IMR-90 (cell line): Measurements from ENCODE around the gene IL11RA. TPM values are rescaled to one million over a fixed set of nuclear protein-coding genes. Genes with fewer than 3 reads are reported as not detected.

Experiments used
- ATAC-seq: fragments of 200-7000 bp; cut with Tn5 transposase; 2 replicates; pipeline ENCODE4 v1.9.1; 2020; ENCODE audit warnings: low read depth, mild to moderate bottlenecking, moderate library complexity
- BruUV-seq: library from RNA; stranded (reverse); fragments of 400-500 nt; replicated peaks from 2 replicates; lab custom pipeline; 2021; lab: Mats Ljungman, UMichigan
- CTCF ChIA-PET: fragments of 300-600 bp; formaldehyde crosslinking; extraction: SDS; loops from one replicate; lab custom pipeline; 2021; ENCODE audit warnings: antibody characterized with exemption; lab: Yijun Ruan, JAX
- POLR2A ChIA-PET: fragments of 300-600 bp; sonication (Branson Sonifier 250); formaldehyde crosslinking; loops from one replicate; lab custom pipeline; 2022; ENCODE audit warnings: antibody characterized with exemption; ENCODE audit not compliant: unreplicated experiment; lab: Charles Lee
- DNase-seq: peaks from one replicate; pipeline ENCODE4 v3.0.0; 2013
- H2AFZ ChIP-seq: replicated peaks from 2 replicates; pipeline ENCODE3; 2013; ENCODE audit warnings: low read length, mild to moderate bottlenecking; ENCODE audit not compliant: poor library complexity
- H2AK5ac ChIP-seq: 2 replicates; pipeline ENCODE4 v1.6.1; 2013; ENCODE audit warnings: low read depth, low read length, inconsistent platforms
- H2AK9ac ChIP-seq: replicated peaks from 2 replicates; pipeline ENCODE3; 2013; ENCODE audit warnings: mild to moderate bottlenecking, low read depth, low read length, moderate library complexity; ENCODE audit not compliant: poor library complexity
- H2BK120ac ChIP-seq: 2 replicates; pipeline ENCODE4 v1.6.1; 2013; ENCODE audit warnings: low read depth, low read length, inconsistent platforms
- H2BK15ac ChIP-seq: 3 replicates; pipeline ENCODE4 v1.6.1; 2013; ENCODE audit warnings: low read depth, low read length, inconsistent platforms
- H2BK20ac ChIP-seq: 2 replicates; pipeline ENCODE4 v1.6.1; 2013; ENCODE audit warnings: low read depth, mild to moderate bottlenecking, inconsistent platforms, low read length, moderate library complexity
- H2BK5ac ChIP-seq: 2 replicates; pipeline ENCODE4 v1.6.1; 2013; ENCODE audit warnings: mild to moderate bottlenecking, low read depth, low read length, inconsistent platforms; ENCODE audit not compliant: poor library complexity, severe bottlenecking
- H3K14ac ChIP-seq: replicated peaks from 2 replicates; pipeline ENCODE4 v1.6.1; 2013; ENCODE audit warnings: low read depth, low read length, inconsistent platforms
- H3K18ac ChIP-seq: 2 replicates; pipeline ENCODE4 v1.6.1; 2013; ENCODE audit warnings: low read depth, low read length, control low read depth
- H3K23ac ChIP-seq: 2 replicates; pipeline ENCODE4 v1.6.1; 2013; ENCODE audit warnings: low read depth, low read length, inconsistent platforms
- H3K27ac ChIP-seq: 2 replicates; pipeline ENCODE4 v1.5.1; 2013; ENCODE audit warnings: mild to moderate bottlenecking, control low read depth, low read length; ENCODE audit not compliant: insufficient read depth
- H3K27me3 ChIP-seq: 2 replicates; pipeline ENCODE4 v1.6.1; 2013; ENCODE audit warnings: low read length; ENCODE audit not compliant: control insufficient read depth, insufficient read depth
- H3K36me3 ChIP-seq: 2 replicates; pipeline ENCODE4 v1.6.1; 2013; ENCODE audit warnings: low read length, mixed read lengths; ENCODE audit not compliant: control insufficient read depth, insufficient read depth
- H3K4ac ChIP-seq: 2 replicates; pipeline ENCODE4 v1.6.1; 2013; ENCODE audit warnings: low read depth, low read length, inconsistent platforms
- H3K4me1 ChIP-seq: 2 replicates; pipeline ENCODE4 v1.6.1; 2013; ENCODE audit warnings: low read length, mixed read lengths; ENCODE audit not compliant: control insufficient read depth, insufficient read depth
- H3K4me2 ChIP-seq: 2 replicates; pipeline ENCODE4 v1.6.1; 2013; ENCODE audit warnings: low read depth, mild to moderate bottlenecking, control low read depth, low read length, moderate library complexity
- H3K4me3 ChIP-seq: 2 replicates; pipeline ENCODE4 v1.5.1; 2013; ENCODE audit warnings: low read depth, mild to moderate bottlenecking, control low read depth, low read length, moderate library complexity; ENCODE audit not compliant: insufficient read depth
- H3K56ac ChIP-seq: 2 replicates; pipeline ENCODE4 v1.6.1; 2013; ENCODE audit warnings: low read length, inconsistent platforms; ENCODE audit not compliant: insufficient read depth; ENCODE audit errors: extremely low read depth
- H3K79me1 ChIP-seq, 2 experiments: 2 replicates each; pipeline ENCODE4 v1.6.1; 2013; ENCODE audit warnings: low read length in 2 of 2, inconsistent platforms in 1 of 2, low read depth in 1 of 2
- H3K9ac ChIP-seq: 2 replicates; pipeline ENCODE4 v1.6.1; 2013; ENCODE audit warnings: low read depth, low read length, control low read depth
- H3K9me1 ChIP-seq: 2 replicates; pipeline ENCODE4 v1.6.1; 2013; ENCODE audit warnings: low read length, inconsistent platforms; ENCODE audit not compliant: insufficient read depth
- H3K9me3 ChIP-seq: 2 replicates; pipeline ENCODE4 v1.6.1; 2013; ENCODE audit warnings: low read length; ENCODE audit not compliant: control insufficient read depth, insufficient read depth
- H4K20me1 ChIP-seq: 2 replicates; pipeline ENCODE4 v1.6.1; 2013; ENCODE audit warnings: low read length, inconsistent platforms; ENCODE audit not compliant: insufficient read depth
- H4K5ac ChIP-seq: 2 replicates; pipeline ENCODE4 v1.6.1; 2013; ENCODE audit warnings: mild to moderate bottlenecking, low read depth, low read length, control low read depth
- H4K8ac ChIP-seq, 2 experiments: 2 replicates each; pipeline ENCODE4 v1.6.1; 2013; ENCODE audit warnings: low read depth in 2 of 2, low read length in 2 of 2, control low read depth in 1 of 2, inconsistent platforms in 1 of 2
- H4K91ac ChIP-seq: 2 replicates; pipeline ENCODE4 v1.6.1; 2013; ENCODE audit warnings: low read depth, low read length, inconsistent platforms; ENCODE audit not compliant: insufficient read depth
- BHLHE40 ChIP-seq: fragments of 150-350 bp; IDR thresholded peaks from 2 replicates; pipeline ENCODE4 v1.6.1; 2016; ENCODE audit warnings: mild to moderate bottlenecking, low read depth, low read length
- CEBPB ChIP-seq: IDR thresholded peaks from 2 replicates; pipeline ENCODE4 v1.6.1; 2012; ENCODE audit warnings: low read depth, low read length, improper control_type of control experiment
- CHD1 ChIP-seq: IDR thresholded peaks from 2 replicates; pipeline ENCODE4 v1.6.1; 2012; ENCODE audit warnings: low read depth, low read length, improper control_type of control experiment
- ELK1 ChIP-seq: fragments of 150-350 bp; IDR thresholded peaks from 2 replicates; pipeline ENCODE4 v1.6.1; 2016; ENCODE audit warnings: low read depth, mild to moderate bottlenecking, low read length, moderate library complexity, borderline replicate concordance
- FOS ChIP-seq: fragments of 150-350 bp; IDR thresholded peaks from 2 replicates; pipeline ENCODE4 v1.6.1; 2016; ENCODE audit warnings: low read depth, low read length
- MAZ ChIP-seq: IDR thresholded peaks from 2 replicates; pipeline ENCODE4 v1.6.1; 2012; ENCODE audit warnings: low read depth, mild to moderate bottlenecking, low read length, improper control_type of control experiment, moderate library complexity, borderline replicate concordance
- MXI1 ChIP-seq: IDR thresholded peaks from 2 replicates; pipeline ENCODE4 v1.6.1; 2012; ENCODE audit warnings: low read depth, mild to moderate bottlenecking, low read length, moderate library complexity, borderline replicate concordance
- NFE2L2 ChIP-seq: fragments of 150-350 bp; IDR thresholded peaks from 2 replicates; pipeline ENCODE4 v1.6.1; 2016; ENCODE audit warnings: low read depth, mild to moderate bottlenecking, low read length
- POLR2A ChIP-seq: IDR thresholded peaks from 2 replicates; pipeline ENCODE4 v1.6.1; 2012; ENCODE audit warnings: mild to moderate bottlenecking, low read depth, low read length
- RAD21 ChIP-seq: IDR thresholded peaks from 2 replicates; pipeline ENCODE4 v1.6.1; 2012; ENCODE audit warnings: low read length, improper control_type of control experiment
- RCOR1 ChIP-seq: IDR thresholded peaks from 2 replicates; pipeline ENCODE4 v1.6.1; 2012; ENCODE audit warnings: mild to moderate bottlenecking, low read length, improper control_type of control experiment; ENCODE audit not compliant: insufficient replicate concordance
- SMC3 ChIP-seq: fragments of 150-350 bp; IDR thresholded peaks from 2 replicates; pipeline ENCODE4 v1.6.1; 2016; ENCODE audit warnings: low read depth, mild to moderate bottlenecking, antibody characterized with exemption, low read length, moderate library complexity
- USF2 ChIP-seq: fragments of 150-350 bp; IDR thresholded peaks from 2 replicates; pipeline ENCODE4 v1.6.1; 2017; ENCODE audit warnings: mild to moderate bottlenecking, antibody characterized with exemption, low read length, low read depth
- WGBS, 2 experiments: methylation state at CpG; one replicate each; pipeline versions ENCODE4 v1.1.5 to v1.1.7; 2013; ENCODE audit warnings: missing lambda C conversion rate in 2 of 2; ENCODE audit not compliant: insufficient read length in 1 of 2; ENCODE audit errors: extremely low coverage in 2 of 2; 5-methylcytosine and 5-hydroxymethylcytosine counted together
- dilution Hi-C: fragments of 300-500 bp; cut with HindIII; formaldehyde crosslinking; loops from one replicate; pipeline ENCODE4 v1.14.3; 2018; ENCODE audit warnings: low sequenced_read_pairs; ENCODE audit not compliant: unreplicated experiment
- in situ Hi-C: fragments of 300-500 bp; cut with MboI; formaldehyde crosslinking; loops from 3 replicates; pipeline ENCODE4 v1.14.3; 2019; ENCODE audit warnings: low sequenced_read_pairs, inconsistent platforms, mixed read lengths
- intact Hi-C: fragments of 100-400 bp; cut with micrococcal nuclease; formaldehyde crosslinking; loops from 2 replicates; pipeline ENCODE4 v1.10.0; 2022
- polyA plus RNA-seq, 3 experiments: library from polyadenylated mRNA; depleted of rRNA; stranded (reverse); fragments of >200 nt; gene quantifications; 2 replicates each; pipeline ENCODE4 v1.2.3, GENCODE V29; 2012; ENCODE audit warnings: low replicate concordance in 1 of 3
- total RNA-seq: library from RNA; depleted of rRNA; stranded (reverse); fragments of >200 nt; gene quantifications from 2 replicates; pipeline ENCODE4 v1.2.3, GENCODE V29; 2012

The IL11RA gene
- total and polyA plus RNA-seq, 2 of the 4 experiments (the other 2 are of a cell fraction): 8.2 to 15.9 TPM

GRCh38 chr9:34620061-34620994 is 31.7 kb upstream of the IL11RA start, which contains the start of gene DCTN3:
Gene DCTN3, minus strand, starts transcription at chr9:34620495. Its CDS starts 31 bp downstream, at chr9:34620464.
- H3K4me2 ChIP-seq: peak within 1 kb of the TSS; percentile 99
- H3K23ac ChIP-seq: peak within 1 kb of the TSS; percentile 10
- ChIA-PET CTCF (interaction anchor here (0.6 to 1.8 kb wide), 3 partner anchors 14 to 272 kb away, joined by 5 to 16 read pairs (median 5); no protein-coding TSS in a partner anchor), POLR2A (no interaction called here)
- dilution Hi-C loops: no loop called here
- no TSS peak for BruUV-seq
- H3K4me3 ChIP-seq: peak within 1 kb of the TSS; percentile 67
- peaks cover 17% of the 10 kb centered on the region for H3K36me3 ChIP-seq
- peaks cover 12% of the 10 kb centered on the region for H3K9me1 ChIP-seq
- TF ChIP-seq SMC3 (no peak), CEBPB (no peak), POLR2A (peak; percentile 61; the same call in 1 of the 2 replicates), MXI1 (peak; percentile 58; the same call in 1 of the 2 replicates), USF2 (no peak), NFE2L2 (no peak), CHD1 (no peak), ELK1 (no peak), BHLHE40 (no peak), RAD21 (no peak), MAZ (peak; percentile 48; the same call in 1 of the 2 replicates), FOS (no peak), RCOR1 (no peak)
- in situ Hi-C loops: no loop called here
- no peak within 1 kb of the TSS for H2BK120ac ChIP-seq
- 0 out of 2 replicates have a peak within 1 kb of the TSS, but pooled peaks have one; percentile 12 for H2AK5ac ChIP-seq
- peak within 1 kb of the TSS; percentile 61 for H3K4ac ChIP-seq
- H2AFZ ChIP-seq: peak within 1 kb of the TSS; percentile 94
- peaks cover 8 to 14% of the 10 kb centered on the region in 2 experiments for H3K79me1 ChIP-seq
- no peaks in the 10 kb centered on the region for H4K20me1 ChIP-seq
- H2AK9ac ChIP-seq: peak within 1 kb of the TSS; percentile 88
- ATAC-seq (peak; percentile 99), DNase-seq (peak; percentile 94)
- peak within 1 kb of the TSS; percentile 99 for H4K5ac ChIP-seq
- H2BK20ac ChIP-seq: no peak within 1 kb of the TSS
- H2BK15ac ChIP-seq: no peak within 1 kb of the TSS
- peaks cover 5% of the 10 kb centered on the region; the same call in 1 of the 2 replicates for H3K4me1 ChIP-seq
- H3K27ac ChIP-seq: peak within 1 kb of the TSS; percentile 20; the same call in 1 of the 2 replicates
- H3K18ac ChIP-seq: no peak within 1 kb of the TSS
- H3K56ac ChIP-seq: peak within 1 kb of the TSS; percentile 12; the same call in 1 of the 2 replicates
- H3K14ac ChIP-seq: peak within 1 kb of the TSS; percentile 84
- 7% methylated on average over 22 of the region's 43 CpGs; no CpG with 5 or more reads in 1 of the 2 experiments for WGBS, 2 experiments
- peak within 1 kb of the TSS; percentile 80 to 96 for H4K8ac ChIP-seq
- H3K9me3 ChIP-seq: no peaks in the 10 kb centered on the region
- intact Hi-C loops: no loop called here
- peaks cover 27% of the 10 kb centered on the region for H3K27me3 ChIP-seq
- H3K9ac ChIP-seq: peak within 1 kb of the TSS; percentile 69
- H2BK5ac ChIP-seq: no peak within 1 kb of the TSS
- H4K91ac ChIP-seq: peak within 1 kb of the TSS; percentile 64; the same call in 1 of the 2 replicates
